Neural cell (in vitro differentiated cells): Measurements from ENCODE around the gene HIVEP2. TPM values are rescaled to one million over a fixed set of nuclear protein-coding genes. Genes with fewer than 3 reads are reported as not detected.

Source experiments
- H2AFZ ChIP-seq: fragments of 200-600, 300-800 bp; sonication (generic), shearing (Covaris generic); 2 replicates; pipeline ENCODE4 v1.6.0; 2014; ENCODE audit warnings: low read depth, mild to moderate bottlenecking, antibody characterized with exemption, low read length, moderate library complexity
- H3F3A ChIP-seq: fragments of 200-600 bp; shearing (Covaris generic); 2 replicates; pipeline ENCODE4 v1.6.1; 2016; ENCODE audit warnings: mild to moderate bottlenecking, moderate library complexity, mixed read lengths, antibody characterized with exemption, low read length; ENCODE audit not compliant: insufficient read depth, poor library complexity, severe bottlenecking
- H3K27ac ChIP-seq: fragments of 200-600, 300-800 bp; sonication (generic), shearing (Covaris generic); 2 replicates; pipeline ENCODE4 v1.5.1; 2014; ENCODE audit warnings: mild to moderate bottlenecking, low read length, moderate library complexity
- H3K27me3 ChIP-seq: fragments of 300-800, 200-600 bp; sonication (generic), shearing (Covaris generic); 2 replicates; pipeline ENCODE4 v1.6.0; 2014; ENCODE audit warnings: mild to moderate bottlenecking, low read depth, low read length, moderate library complexity; ENCODE audit not compliant: insufficient read depth
- H3K36me3 ChIP-seq: fragments of 300-800, 200-600 bp; sonication (generic), shearing (Covaris generic); 2 replicates; pipeline ENCODE4 v1.5.1; 2014; ENCODE audit warnings: mild to moderate bottlenecking, antibody characterized with exemption, low read length, moderate library complexity; ENCODE audit not compliant: insufficient read depth
- H3K4me2 ChIP-seq: fragments of 300-800, 200-600 bp; sonication (generic), shearing (Covaris generic); 2 replicates; pipeline ENCODE4 v1.6.0; 2014; ENCODE audit warnings: mild to moderate bottlenecking, low read length
- H3K4me3 ChIP-seq: fragments of 300-800, 200-600 bp; sonication (generic), shearing (Covaris generic); 2 replicates; pipeline ENCODE4 v1.5.1; 2014; ENCODE audit warnings: mild to moderate bottlenecking, low read length, moderate library complexity
- H3K79me2 ChIP-seq: fragments of 200-600 bp; shearing (Covaris generic); replicated peaks from 2 replicates; pipeline ENCODE4 v1.6.0; 2014; ENCODE audit warnings: mild to moderate bottlenecking, low read length, moderate library complexity; ENCODE audit not compliant: insufficient read depth
- H3K9ac ChIP-seq: fragments of 300-800, 200-600 bp; sonication (generic), shearing (Covaris generic); 2 replicates; pipeline ENCODE4 v1.6.1; 2016; ENCODE audit warnings: mild to moderate bottlenecking, low read length, mixed read lengths
- H3K9me2 ChIP-seq: fragments of 200-600 bp; shearing (Covaris generic); 2 replicates; pipeline ENCODE4 v1.6.1; 2016; ENCODE audit warnings: mild to moderate bottlenecking, low read length, mixed read lengths; ENCODE audit not compliant: insufficient read depth
- H3K9me3 ChIP-seq: fragments of 200-600, 300-800 bp; sonication (generic), shearing (Covaris generic); 2 replicates; pipeline ENCODE4 v1.6.1; 2016; ENCODE audit warnings: mild to moderate bottlenecking, mixed run types, low read length, moderate library complexity, mixed read lengths
- H4K20me1 ChIP-seq: fragments of 200-600 bp; shearing (Covaris generic); 2 replicates; pipeline ENCODE4 v1.6.1; 2016; ENCODE audit warnings: mild to moderate bottlenecking, mixed run types; ENCODE audit not compliant: insufficient read depth
- EP300 ChIP-seq: fragments of 450-650 bp; conservative IDR thresholded peaks from 2 replicates; pipeline ENCODE4 v1.6.1; 2014; ENCODE audit warnings: antibody characterized with exemption, mild to moderate bottlenecking, moderate library complexity; ENCODE audit not compliant: poor library complexity, severe bottlenecking
- EZH2 ChIP-seq: fragments of 200-600, 300-800 bp; shearing (Covaris generic), sonication (generic); IDR thresholded peaks from 2 replicates; pipeline ENCODE4 v1.6.1; 2014; ENCODE audit warnings: antibody characterized with exemption, low read length, borderline replicate concordance, mild to moderate bottlenecking; ENCODE audit not compliant: insufficient read depth, poor library complexity, severe bottlenecking
- MXI1 ChIP-seq: fragments of 450-650 bp; conservative IDR thresholded peaks from 2 replicates; pipeline ENCODE4 v1.6.1; 2014; ENCODE audit warnings: antibody characterized with exemption, mild to moderate bottlenecking; ENCODE audit not compliant: poor library complexity, severe bottlenecking
- POLR2AphosphoS5 ChIP-seq: IDR thresholded peaks from 2 replicates; pipeline ENCODE4 v1.6.1; 2012
- RAD21 ChIP-seq: fragments of 450-650 bp; conservative IDR thresholded peaks from 2 replicates; pipeline ENCODE4 v1.6.1; 2014; ENCODE audit warnings: antibody characterized with exemption, mild to moderate bottlenecking, moderate library complexity
- SMC3 ChIP-seq: fragments of 450-650 bp; conservative IDR thresholded peaks from 2 replicates; pipeline ENCODE4 v1.6.1; 2014; ENCODE audit warnings: antibody characterized with exemption, mild to moderate bottlenecking, moderate library complexity; ENCODE audit not compliant: poor library complexity
- TAF1 ChIP-seq: IDR thresholded peaks from 2 replicates; pipeline ENCODE4 v1.6.1; 2012; ENCODE audit warnings: low read depth
- polyA plus RNA-seq: library from polyadenylated mRNA; depleted of rRNA; stranded (reverse); fragments of >200 nt; gene quantifications from 2 replicates; pipeline ENCODE4 v1.2.3, GENCODE V29; 2014
- TF ChIP-seq, protein P1 (sequence below): fragments of 450-650 bp; IDR thresholded peaks from 2 replicates; pipeline ENCODE4 v1.5.1; 2014; ENCODE audit warnings: antibody characterized with exemption, mild to moderate bottlenecking, moderate library complexity; ENCODE audit not compliant: poor library complexity, severe bottlenecking
- TF ChIP-seq, protein P2 (sequence below): IDR thresholded peaks from 2 replicates; pipeline ENCODE4 v1.6.1; 2012; ENCODE audit warnings: borderline replicate concordance

HIVEP2 gene
- polyA plus RNA-seq, 1 donor from 2014 or later = 6.0 TPM

DNA sequence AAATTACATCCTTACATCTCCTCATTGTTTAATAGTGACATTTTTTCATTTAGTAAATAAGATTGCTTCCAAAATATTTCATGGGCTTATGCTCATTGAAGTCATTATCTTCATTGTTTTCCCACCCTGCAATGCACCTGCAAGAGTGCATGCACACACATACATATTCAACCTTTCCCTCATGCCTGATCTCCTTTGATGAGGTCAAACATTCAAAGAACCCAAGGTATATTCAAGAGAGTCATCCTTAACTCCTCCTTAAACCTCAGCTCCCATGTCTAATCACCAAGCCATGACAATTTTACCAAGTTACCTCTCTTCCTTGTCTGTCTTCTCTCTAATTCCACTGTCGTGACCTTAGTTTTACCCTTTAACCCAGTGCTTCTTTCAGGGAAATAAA lies 56.5 kb downstream of the HIVEP2 start:
- no peak overlapping the region for H2AFZ ChIP-seq
- no peak overlapping the region for H3K9ac ChIP-seq
- H3K4me2 ChIP-seq = no peak overlapping the region
- H3F3A ChIP-seq = no peaks in the 10 kb centered on the region
- no peaks in the 10 kb centered on the region for H3K9me3 ChIP-seq
- no peaks in the 10 kb centered on the region for H4K20me1 ChIP-seq
- TF ChIP-seq EZH2 (no peak), EP300 (no peak), TAF1 (no peak), MXI1 (no peak), POLR2AphosphoS5 (no peak), RAD21 (no peak), SMC3 (no peak)
- TF ChIP-seq, protein P1, sequence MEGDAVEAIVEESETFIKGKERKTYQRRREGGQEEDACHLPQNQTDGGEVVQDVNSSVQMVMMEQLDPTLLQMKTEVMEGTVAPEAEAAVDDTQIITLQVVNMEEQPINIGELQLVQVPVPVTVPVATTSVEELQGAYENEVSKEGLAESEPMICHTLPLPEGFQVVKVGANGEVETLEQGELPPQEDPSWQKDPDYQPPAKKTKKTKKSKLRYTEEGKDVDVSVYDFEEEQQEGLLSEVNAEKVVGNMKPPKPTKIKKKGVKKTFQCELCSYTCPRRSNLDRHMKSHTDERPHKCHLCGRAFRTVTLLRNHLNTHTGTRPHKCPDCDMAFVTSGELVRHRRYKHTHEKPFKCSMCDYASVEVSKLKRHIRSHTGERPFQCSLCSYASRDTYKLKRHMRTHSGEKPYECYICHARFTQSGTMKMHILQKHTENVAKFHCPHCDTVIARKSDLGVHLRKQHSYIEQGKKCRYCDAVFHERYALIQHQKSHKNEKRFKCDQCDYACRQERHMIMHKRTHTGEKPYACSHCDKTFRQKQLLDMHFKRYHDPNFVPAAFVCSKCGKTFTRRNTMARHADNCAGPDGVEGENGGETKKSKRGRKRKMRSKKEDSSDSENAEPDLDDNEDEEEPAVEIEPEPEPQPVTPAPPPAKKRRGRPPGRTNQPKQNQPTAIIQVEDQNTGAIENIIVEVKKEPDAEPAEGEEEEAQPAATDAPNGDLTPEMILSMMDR = no peak
- TF ChIP-seq, protein P2, sequence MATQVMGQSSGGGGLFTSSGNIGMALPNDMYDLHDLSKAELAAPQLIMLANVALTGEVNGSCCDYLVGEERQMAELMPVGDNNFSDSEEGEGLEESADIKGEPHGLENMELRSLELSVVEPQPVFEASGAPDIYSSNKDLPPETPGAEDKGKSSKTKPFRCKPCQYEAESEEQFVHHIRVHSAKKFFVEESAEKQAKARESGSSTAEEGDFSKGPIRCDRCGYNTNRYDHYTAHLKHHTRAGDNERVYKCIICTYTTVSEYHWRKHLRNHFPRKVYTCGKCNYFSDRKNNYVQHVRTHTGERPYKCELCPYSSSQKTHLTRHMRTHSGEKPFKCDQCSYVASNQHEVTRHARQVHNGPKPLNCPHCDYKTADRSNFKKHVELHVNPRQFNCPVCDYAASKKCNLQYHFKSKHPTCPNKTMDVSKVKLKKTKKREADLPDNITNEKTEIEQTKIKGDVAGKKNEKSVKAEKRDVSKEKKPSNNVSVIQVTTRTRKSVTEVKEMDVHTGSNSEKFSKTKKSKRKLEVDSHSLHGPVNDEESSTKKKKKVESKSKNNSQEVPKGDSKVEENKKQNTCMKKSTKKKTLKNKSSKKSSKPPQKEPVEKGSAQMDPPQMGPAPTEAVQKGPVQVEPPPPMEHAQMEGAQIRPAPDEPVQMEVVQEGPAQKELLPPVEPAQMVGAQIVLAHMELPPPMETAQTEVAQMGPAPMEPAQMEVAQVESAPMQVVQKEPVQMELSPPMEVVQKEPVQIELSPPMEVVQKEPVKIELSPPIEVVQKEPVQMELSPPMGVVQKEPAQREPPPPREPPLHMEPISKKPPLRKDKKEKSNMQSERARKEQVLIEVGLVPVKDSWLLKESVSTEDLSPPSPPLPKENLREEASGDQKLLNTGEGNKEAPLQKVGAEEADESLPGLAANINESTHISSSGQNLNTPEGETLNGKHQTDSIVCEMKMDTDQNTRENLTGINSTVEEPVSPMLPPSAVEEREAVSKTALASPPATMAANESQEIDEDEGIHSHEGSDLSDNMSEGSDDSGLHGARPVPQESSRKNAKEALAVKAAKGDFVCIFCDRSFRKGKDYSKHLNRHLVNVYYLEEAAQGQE = no peak
- no peak overlapping the region for H3K27ac ChIP-seq
- peaks cover 7% of the 10 kb centered on the region for H3K79me2 ChIP-seq
- H3K27me3 ChIP-seq = no peaks in the 10 kb centered on the region
- H3K9me2 ChIP-seq = no peaks in the 10 kb centered on the region
- no peaks in the 10 kb centered on the region for H3K36me3 ChIP-seq
- H3K4me3 ChIP-seq = no peak overlapping the region

DNA sequence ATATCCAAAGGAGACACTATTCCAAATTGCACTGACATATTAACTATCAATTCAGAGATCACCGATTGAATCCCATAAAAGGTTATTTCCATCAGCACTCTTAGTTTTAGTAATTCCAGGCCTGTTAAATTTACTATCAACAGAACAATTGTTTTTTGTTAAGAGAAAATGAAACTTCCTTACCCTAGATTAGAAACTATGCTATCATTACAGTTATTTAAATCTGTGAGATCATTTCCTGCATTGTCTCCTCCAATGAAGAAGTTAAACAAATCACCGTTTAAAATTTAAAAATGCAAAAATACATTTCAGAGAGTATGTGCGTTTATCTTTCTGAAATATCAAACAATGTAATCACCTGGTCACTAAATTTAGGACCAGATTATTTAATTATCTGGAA lies 57.5 kb downstream of the HIVEP2 start:
- no peaks in the 10 kb centered on the region for H3K9me3 ChIP-seq
- H3K9ac ChIP-seq = no peak overlapping the region
- no peak for TF ChIP-seq EZH2
- TF ChIP-seq POLR2AphosphoS5 = no peak
- TF ChIP-seq, protein P2 = no peak
- no peak for TF ChIP-seq EP300
- no peak for TF ChIP-seq SMC3
- no peak for TF ChIP-seq RAD21
- TF ChIP-seq TAF1 = no peak
- no peak for TF ChIP-seq MXI1
- TF ChIP-seq, protein P1 = no peak
- H3K9me2 ChIP-seq = no peaks in the 10 kb centered on the region
- H3K79me2 ChIP-seq = peaks cover 16% of the 10 kb centered on the region
- no peak overlapping the region for H3K27ac ChIP-seq
- H3K4me3 ChIP-seq = no peak overlapping the region
- H3F3A ChIP-seq = no peaks in the 10 kb centered on the region
- H3K36me3 ChIP-seq = no peaks in the 10 kb centered on the region
- no peak overlapping the region for H2AFZ ChIP-seq
- H4K20me1 ChIP-seq = no peaks in the 10 kb centered on the region
- H3K27me3 ChIP-seq = no peaks in the 10 kb centered on the region
- H3K4me2 ChIP-seq = peak overlapping the region; percentile 3
